ENCODE results near the gene ATRX.

DNA sequence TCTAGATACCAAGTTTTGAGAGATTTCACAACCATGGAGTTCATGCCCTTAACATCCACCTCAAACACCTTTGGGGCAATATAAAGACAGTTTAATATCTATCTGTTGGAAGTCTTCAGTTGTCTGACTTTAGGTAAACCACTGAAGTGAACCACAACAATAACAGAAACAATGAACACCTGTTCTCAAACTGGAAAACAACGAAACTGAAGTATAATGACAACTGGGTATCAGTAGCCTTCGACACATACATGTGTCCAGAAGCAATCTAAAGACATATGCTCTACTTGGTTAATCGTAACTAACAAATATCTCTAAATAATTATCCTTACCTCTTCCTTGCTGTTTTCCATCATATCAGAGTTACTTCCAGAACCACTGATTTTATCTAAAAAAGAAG is 87.8 kb downstream of the ATRX start:
- TF ChIP-seq, protein P1, sequence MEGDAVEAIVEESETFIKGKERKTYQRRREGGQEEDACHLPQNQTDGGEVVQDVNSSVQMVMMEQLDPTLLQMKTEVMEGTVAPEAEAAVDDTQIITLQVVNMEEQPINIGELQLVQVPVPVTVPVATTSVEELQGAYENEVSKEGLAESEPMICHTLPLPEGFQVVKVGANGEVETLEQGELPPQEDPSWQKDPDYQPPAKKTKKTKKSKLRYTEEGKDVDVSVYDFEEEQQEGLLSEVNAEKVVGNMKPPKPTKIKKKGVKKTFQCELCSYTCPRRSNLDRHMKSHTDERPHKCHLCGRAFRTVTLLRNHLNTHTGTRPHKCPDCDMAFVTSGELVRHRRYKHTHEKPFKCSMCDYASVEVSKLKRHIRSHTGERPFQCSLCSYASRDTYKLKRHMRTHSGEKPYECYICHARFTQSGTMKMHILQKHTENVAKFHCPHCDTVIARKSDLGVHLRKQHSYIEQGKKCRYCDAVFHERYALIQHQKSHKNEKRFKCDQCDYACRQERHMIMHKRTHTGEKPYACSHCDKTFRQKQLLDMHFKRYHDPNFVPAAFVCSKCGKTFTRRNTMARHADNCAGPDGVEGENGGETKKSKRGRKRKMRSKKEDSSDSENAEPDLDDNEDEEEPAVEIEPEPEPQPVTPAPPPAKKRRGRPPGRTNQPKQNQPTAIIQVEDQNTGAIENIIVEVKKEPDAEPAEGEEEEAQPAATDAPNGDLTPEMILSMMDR (IDR thresholded peaks at IDR 0.05; ENCODE audit: low read length), result no peak
- no peak for TF ChIP-seq EZH2 (IDR thresholded peaks at IDR 0.05; ENCODE audit: borderline replicate concordance, low read length)

Measured in OCI-LY1 (cell line).